HG02840 (cell line): ENCODE measurements around the gene TBC1D8.
A peak's percentile ranks its signal among the peaks of the same experiment; 100 is the strongest.
"Not testable (repeated sequence)": the region's sequence is repeated elsewhere in the genome, so short reads cannot be mapped to it uniquely, and the experiment has no call there.

Experiments
- ATAC-seq: cut with Tn5 transposase; IDR thresholded peaks from one replicate; pipeline ENCODE4 v1.9.1; 2021; ENCODE audit warnings: mild to moderate bottlenecking, moderate library complexity, moderate number of reproducible peaks; ENCODE audit not compliant: unreplicated experiment, low FRiP score

TBC1D8 gene

GRCh38 chr2:101151146-101151858, at the start of gene TBC1D8:
Gene TBC1D8, minus strand, starts transcription at chr2:101151382. Its CDS starts 129 bp downstream, at chr2:101151253.
- ATAC-seq: peak; percentile 56

- ATAC-seq: no peak
These were observed 49.5 kb upstream of the TBC1D8 start for GRCh38 chr2:101200676-101201075.

- ATAC-seq: no peak
These were observed 48.1 kb upstream of the TBC1D8 start for GRCh38 chr2:101199251-101199791.

GRCh38 chr2:101197814-101198213, 46.6 kb upstream of the TBC1D8 start:
- ATAC-seq: no peak

- ATAC-seq: no peak
These were observed 46.1 kb upstream of the TBC1D8 start for GRCh38 chr2:101197215-101197745.

GRCh38 chr2:101195871-101196661, 44.9 kb upstream of the TBC1D8 start:
- ATAC-seq: no peak

GRCh38 chr2:101193033-101193626, 41.9 kb upstream of the TBC1D8 start:
- no peak for ATAC-seq

- ATAC-seq: no peak
These were observed 39.8 kb upstream of the TBC1D8 start for GRCh38 chr2:101190747-101191516.

GRCh38 chr2:101188683-101189405, 37.7 kb upstream of the TBC1D8 start:
- no peak for ATAC-seq

GRCh38 chr2:101187131-101187530, 35.9 kb upstream of the TBC1D8 start:
- no peak for ATAC-seq

- no peak for ATAC-seq
These were observed 34.5 kb upstream of the TBC1D8 start for GRCh38 chr2:101185656-101186055.

- ATAC-seq: no peak
These were observed 33.9 kb upstream of the TBC1D8 start for GRCh38 chr2:101185085-101185484.

GRCh38 chr2:101179982-101180381, 28.8 kb upstream of the TBC1D8 start:
- no peak for ATAC-seq

GRCh38 chr2:101176803-101177202, 25.6 kb upstream of the TBC1D8 start:
- no peak for ATAC-seq

GRCh38 chr2:101175991-101176390, 24.8 kb upstream of the TBC1D8 start:
- no peak for ATAC-seq

GRCh38 chr2:101173707-101174295, 22.6 kb upstream of the TBC1D8 start:
- no peak for ATAC-seq

- not testable (repeated sequence) for ATAC-seq
These were observed 18.6 kb upstream of the TBC1D8 start for GRCh38 chr2:101169822-101170221.

GRCh38 chr2:101168706-101169105, 17.5 kb upstream of the TBC1D8 start:
- no peak for ATAC-seq

GRCh38 chr2:101167532-101167931, 16.4 kb upstream of the TBC1D8 start:
- not testable (repeated sequence) for ATAC-seq
